ENCODE data around the gene VCP. TPM values are rescaled to one million over a fixed set of nuclear protein-coding genes. Genes with fewer than 3 reads are reported as not detected.

Gene VCP
- polyA plus RNA-seq, 1 donor (not counting 4 experiments of a cell fraction or from before 2014, with no cell fraction given) = 414 TPM

DNA sequence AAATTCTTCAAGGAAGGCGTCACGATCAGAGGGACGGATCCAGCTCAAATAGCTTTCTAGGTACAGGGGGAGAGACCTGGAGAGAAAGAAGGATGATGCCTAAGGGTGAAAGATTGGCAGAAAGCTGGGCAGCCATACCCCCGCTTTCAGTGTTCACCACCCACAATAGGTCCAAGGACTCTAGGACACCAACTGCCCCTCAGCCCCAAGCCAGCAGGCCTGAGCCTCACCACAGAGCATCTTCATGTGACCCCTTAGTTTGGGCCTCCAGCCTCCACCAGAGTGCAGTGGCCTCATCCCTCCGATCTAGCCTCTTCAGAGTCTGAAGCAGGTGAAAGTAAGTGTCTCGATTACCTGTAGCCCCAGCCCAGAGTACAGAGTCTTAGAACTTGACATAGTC, 1.7 kb upstream of the VCP start:
- Histone ChIP-seq H4K20me1 (ENCODE audit: control insufficient read depth, extremely low read depth, insufficient read depth, low read length) (peaks cover 17% of the 10 kb centered on the region), H3K9ac (ENCODE audit: control insufficient read depth, extremely low read depth, insufficient read depth, low read length) (no peak overlapping the region), H3K9me3 (ENCODE audit: control insufficient read depth, low read depth, low read length) (no peaks in the 10 kb centered on the region), H3K4me1 (ENCODE audit: control insufficient read depth, extremely low read depth, insufficient read depth, low read length) (peaks cover 34% of the 10 kb centered on the region), H2AFZ (ENCODE audit: control insufficient read depth, low read length) (no peak overlapping the region), H3K27ac (ENCODE audit: control insufficient read depth, insufficient read depth, low read length) (no peak overlapping the region), H3K9me1 (ENCODE audit: control insufficient read depth, extremely low read depth, insufficient read depth, low read length) (peaks cover 3% of the 10 kb centered on the region), H3K4me2 (ENCODE audit: control insufficient read depth, extremely low read depth, insufficient read depth, low read depth, low read length) (no peak overlapping the region), H3K27me3 (ENCODE audit: control insufficient read depth, extremely low read depth, insufficient read depth, low read length) (no peaks in the 10 kb centered on the region), H3K36me3 (ENCODE audit: control insufficient read depth in 2 of 2, extremely low read depth in 1 of 2, insufficient read depth in 2 of 2, low read length in 2 of 2) (peaks cover 4 to 7% of the 10 kb centered on the region in 2 experiments), H3K4me3 (ENCODE audit: control insufficient read depth in 2 of 3, extremely low read depth in 1 of 3, insufficient read depth in 2 of 3, low read depth in 1 of 3, low read length in 3 of 3) (no peak overlapping the region), H3K79me2 (ENCODE audit: control insufficient read depth, insufficient read depth, low read length) (peaks cover 42% of the 10 kb centered on the region)
- FAIRE-seq = no peak
- TF ChIP-seq, protein P1, sequence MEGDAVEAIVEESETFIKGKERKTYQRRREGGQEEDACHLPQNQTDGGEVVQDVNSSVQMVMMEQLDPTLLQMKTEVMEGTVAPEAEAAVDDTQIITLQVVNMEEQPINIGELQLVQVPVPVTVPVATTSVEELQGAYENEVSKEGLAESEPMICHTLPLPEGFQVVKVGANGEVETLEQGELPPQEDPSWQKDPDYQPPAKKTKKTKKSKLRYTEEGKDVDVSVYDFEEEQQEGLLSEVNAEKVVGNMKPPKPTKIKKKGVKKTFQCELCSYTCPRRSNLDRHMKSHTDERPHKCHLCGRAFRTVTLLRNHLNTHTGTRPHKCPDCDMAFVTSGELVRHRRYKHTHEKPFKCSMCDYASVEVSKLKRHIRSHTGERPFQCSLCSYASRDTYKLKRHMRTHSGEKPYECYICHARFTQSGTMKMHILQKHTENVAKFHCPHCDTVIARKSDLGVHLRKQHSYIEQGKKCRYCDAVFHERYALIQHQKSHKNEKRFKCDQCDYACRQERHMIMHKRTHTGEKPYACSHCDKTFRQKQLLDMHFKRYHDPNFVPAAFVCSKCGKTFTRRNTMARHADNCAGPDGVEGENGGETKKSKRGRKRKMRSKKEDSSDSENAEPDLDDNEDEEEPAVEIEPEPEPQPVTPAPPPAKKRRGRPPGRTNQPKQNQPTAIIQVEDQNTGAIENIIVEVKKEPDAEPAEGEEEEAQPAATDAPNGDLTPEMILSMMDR (optimal IDR thresholded peaks at IDR 0.05 in 1 of 3, IDR thresholded peaks at IDR 0.05 in 1 of 3, conservative IDR thresholded peaks at IDR 0.05 in 1 of 3; ENCODE audit: extremely low read depth in 1 of 3, insufficient read depth in 2 of 3, low read length in 3 of 3) = no peak
- no peak for TF ChIP-seq EZH2 (IDR thresholded peaks at IDR 0.05; ENCODE audit: low read length)
- no peak for DNase-seq (ENCODE audit: low read depth, low spot score)
- dilution Hi-C loops (cut with MboI; ENCODE audit: extremely low pct_ligation_motif_present, low sequenced_read_pairs) = no loop called here

DNA sequence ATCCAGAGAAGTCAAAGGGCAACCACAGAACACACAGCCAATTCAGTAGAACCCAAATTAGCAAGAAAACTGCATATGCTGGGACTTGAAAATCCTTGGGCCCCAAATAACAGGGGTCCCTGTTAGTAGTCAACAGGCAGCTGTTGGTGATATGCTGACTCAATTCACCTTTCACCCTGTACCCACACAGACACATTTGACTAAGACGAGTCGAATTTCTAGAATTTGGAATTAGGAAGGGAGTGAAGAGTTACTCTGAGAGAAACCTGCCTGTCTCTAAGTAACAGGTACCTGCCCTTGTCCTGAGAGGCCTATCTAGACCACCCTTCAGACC, 821 bp upstream of the VCP start:
- H3K9me1 ChIP-seq (ENCODE audit: control insufficient read depth, extremely low read depth, insufficient read depth, low read length) = peaks cover 3% of the 10 kb centered on the region
- H3K79me2 ChIP-seq (ENCODE audit: control insufficient read depth, insufficient read depth, low read length) = peaks cover 42% of the 10 kb centered on the region
- no peak for FAIRE-seq

More for the DNA sequence above, 821 bp upstream of the VCP start:
- Histone ChIP-seq H4K20me1 (ENCODE audit: control insufficient read depth, extremely low read depth, insufficient read depth, low read length) (peaks cover 26% of the 10 kb centered on the region), H3K4me2 (ENCODE audit: control insufficient read depth, extremely low read depth, insufficient read depth, low read depth, low read length) (peak overlapping the region; percentile 71), H3K9me3 (ENCODE audit: control insufficient read depth, low read depth, low read length) (no peaks in the 10 kb centered on the region), H3K4me1 (ENCODE audit: control insufficient read depth, extremely low read depth, insufficient read depth, low read length) (peaks cover 34% of the 10 kb centered on the region), H3K27ac (ENCODE audit: control insufficient read depth, insufficient read depth, low read length) (peak overlapping the region; percentile 94), H3K4me3 (ENCODE audit: control insufficient read depth in 2 of 3, extremely low read depth in 1 of 3, insufficient read depth in 2 of 3, low read depth in 1 of 3, low read length in 3 of 3) (peak overlapping the region in 1 of 3 experiments; percentile 24), H3K9ac (ENCODE audit: control insufficient read depth, extremely low read depth, insufficient read depth, low read length) (peak overlapping the region; percentile 97), H2AFZ (ENCODE audit: control insufficient read depth, low read length) (no peak overlapping the region), H3K36me3 (ENCODE audit: control insufficient read depth in 2 of 2, extremely low read depth in 1 of 2, insufficient read depth in 2 of 2, low read length in 2 of 2) (peaks cover 4 to 14% of the 10 kb centered on the region in 2 experiments), H3K27me3 (ENCODE audit: control insufficient read depth, extremely low read depth, insufficient read depth, low read length) (no peaks in the 10 kb centered on the region)
- dilution Hi-C loops (cut with MboI; ENCODE audit: extremely low pct_ligation_motif_present, low sequenced_read_pairs) = no loop called here
- no peak for TF ChIP-seq EZH2 (IDR thresholded peaks at IDR 0.05; ENCODE audit: low read length)
- TF ChIP-seq, protein P1 (optimal IDR thresholded peaks at IDR 0.05 in 1 of 3, IDR thresholded peaks at IDR 0.05 in 1 of 3, conservative IDR thresholded peaks at IDR 0.05 in 1 of 3; ENCODE audit: extremely low read depth in 1 of 3, insufficient read depth in 2 of 3, low read length in 3 of 3) = no peak
- DNase-seq (ENCODE audit: low read depth, low spot score) = no peak
